Activated CD4-positive, alpha-beta T cell treated with anti-CD3 and anti-CD28 coated beads for 24 hours (primary cell): ENCODE measurements around the gene IQSEC1.

Source experiments
- DNase-seq, 2 donors: peaks; one replicate each; pipeline ENCODE4 v3.0.0-alpha.2; 2020; ENCODE audit warnings: low read depth in 2 of 2

IQSEC1 gene

GRCh38 chr3:13049400-13049799, 23.8 kb downstream of the IQSEC1 start:
- DNase-seq = no peak

DNA sequence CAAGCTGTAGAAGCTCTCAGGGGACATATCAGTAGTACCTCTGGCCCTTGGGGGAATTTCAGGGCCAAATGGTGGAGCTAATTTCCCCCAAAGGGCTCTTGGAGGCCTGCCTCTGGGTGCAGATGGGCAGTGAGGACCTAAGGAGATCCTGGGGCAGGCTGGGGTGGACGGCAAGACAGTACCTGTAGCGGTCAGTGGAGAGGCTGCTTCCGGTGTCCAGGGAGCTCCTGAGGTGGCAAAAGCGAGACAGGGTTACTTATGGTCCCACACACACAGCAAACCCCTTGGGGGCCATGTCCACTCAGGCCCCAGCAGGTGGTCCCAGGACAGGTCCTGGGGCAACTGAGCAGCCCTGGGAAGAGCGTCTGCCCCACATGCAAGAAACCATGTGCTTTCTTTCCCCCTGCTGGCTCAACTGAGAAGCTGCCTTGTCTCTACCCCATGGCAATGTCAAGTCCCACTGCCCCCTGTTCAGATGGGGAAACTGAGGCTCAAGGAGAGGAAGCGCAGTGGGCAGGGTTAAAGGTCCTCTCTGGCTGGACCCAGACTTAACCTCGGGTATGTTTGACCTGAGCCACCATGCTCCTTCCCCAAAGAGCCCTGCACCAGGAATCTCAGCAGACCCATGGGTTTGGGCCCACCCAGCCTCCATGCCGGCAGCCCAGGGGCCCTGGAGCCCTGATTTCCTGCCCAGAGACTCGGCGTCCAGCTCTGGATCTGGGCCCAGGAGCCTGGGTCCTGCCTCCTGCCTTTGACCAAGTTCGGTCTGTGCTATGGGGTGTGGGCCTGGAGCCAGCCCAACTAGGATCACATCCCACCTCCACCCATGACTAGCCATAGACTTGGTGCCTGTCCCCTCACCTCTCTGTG, 25.7 kb downstream of the IQSEC1 start:
- no peak for DNase-seq

- DNase-seq = no peak
Observed at GRCh38 chr3:13046569-13047274, 26.5 kb downstream of the IQSEC1 start.

- no peak for DNase-seq
Observed at GRCh38 chr3:13045904-13046568, 27.2 kb downstream of the IQSEC1 start.

- DNase-seq = no peak
Observed at GRCh38 chr3:13045241-13045903, 27.9 kb downstream of the IQSEC1 start.

DNA sequence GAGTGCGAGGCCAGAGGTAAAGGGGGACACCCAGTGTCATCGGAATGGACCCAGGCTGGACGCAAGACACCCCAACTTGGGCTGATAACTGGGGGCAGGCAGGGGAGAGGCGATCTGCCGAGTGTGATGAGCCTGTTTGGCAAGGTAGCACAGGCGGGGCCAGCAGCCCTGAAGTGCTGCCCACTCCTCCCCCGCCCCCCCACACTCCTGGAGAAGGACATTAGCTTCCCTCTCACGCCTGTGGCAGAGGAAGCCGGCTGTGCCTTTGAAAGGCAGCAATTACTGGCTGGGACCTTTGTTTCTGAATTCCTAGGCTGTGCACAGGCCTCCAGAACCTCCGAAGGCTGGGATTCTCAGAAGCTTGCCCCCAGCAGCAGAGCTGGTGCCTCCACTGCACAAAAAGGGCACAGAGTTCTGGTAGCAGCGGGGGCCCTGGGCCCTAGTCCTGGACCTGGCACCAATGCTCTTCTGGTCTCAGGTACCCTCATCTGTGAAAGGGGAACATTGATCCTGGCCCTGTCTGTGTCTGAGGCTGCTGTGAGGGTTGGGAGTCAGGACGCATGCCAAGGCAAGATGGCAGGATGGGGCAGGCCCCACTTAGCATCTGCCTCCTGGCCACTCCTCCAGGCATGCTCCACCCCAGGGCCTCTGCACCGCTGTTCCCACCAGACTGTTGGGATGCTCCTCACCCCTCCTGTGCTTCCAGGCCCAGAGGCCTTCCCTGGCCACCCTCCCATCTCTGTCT, 28.6 kb downstream of the IQSEC1 start:
- no peak for DNase-seq

GRCh38 chr3:13043656-13044055, 29.6 kb downstream of the IQSEC1 start:
- DNase-seq = no peak

DNA sequence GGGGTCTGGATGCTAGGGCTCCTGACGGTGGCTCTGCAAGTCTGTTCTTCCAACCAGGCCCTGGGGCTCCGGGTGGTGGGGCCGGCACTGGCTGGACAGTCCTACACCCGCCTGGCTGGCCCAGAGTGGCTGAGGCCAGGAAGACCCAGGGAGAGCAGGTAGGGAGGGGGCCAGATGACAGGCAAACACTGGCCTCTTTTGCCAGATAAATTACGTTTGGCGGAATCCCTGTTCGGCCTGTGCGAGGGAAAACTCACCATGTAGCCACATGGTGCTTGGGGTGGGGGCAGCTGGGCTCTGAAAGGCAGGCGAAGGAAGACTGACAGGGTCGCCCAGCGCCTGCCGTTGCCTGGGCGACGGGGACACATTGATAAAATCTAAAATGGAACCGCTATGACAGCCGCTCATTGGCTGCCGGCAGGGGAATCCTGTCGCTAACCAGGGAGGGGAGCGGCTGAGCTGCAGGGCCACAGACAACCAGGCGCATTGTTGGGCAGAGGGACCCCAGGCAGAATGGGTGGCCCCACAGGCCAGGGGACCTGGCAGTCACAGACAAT, 30.4 kb downstream of the IQSEC1 start:
- no peak for DNase-seq

- DNase-seq = no peak
Observed at GRCh38 chr3:13042127-13042701, 31.0 kb downstream of the IQSEC1 start.

DNA sequence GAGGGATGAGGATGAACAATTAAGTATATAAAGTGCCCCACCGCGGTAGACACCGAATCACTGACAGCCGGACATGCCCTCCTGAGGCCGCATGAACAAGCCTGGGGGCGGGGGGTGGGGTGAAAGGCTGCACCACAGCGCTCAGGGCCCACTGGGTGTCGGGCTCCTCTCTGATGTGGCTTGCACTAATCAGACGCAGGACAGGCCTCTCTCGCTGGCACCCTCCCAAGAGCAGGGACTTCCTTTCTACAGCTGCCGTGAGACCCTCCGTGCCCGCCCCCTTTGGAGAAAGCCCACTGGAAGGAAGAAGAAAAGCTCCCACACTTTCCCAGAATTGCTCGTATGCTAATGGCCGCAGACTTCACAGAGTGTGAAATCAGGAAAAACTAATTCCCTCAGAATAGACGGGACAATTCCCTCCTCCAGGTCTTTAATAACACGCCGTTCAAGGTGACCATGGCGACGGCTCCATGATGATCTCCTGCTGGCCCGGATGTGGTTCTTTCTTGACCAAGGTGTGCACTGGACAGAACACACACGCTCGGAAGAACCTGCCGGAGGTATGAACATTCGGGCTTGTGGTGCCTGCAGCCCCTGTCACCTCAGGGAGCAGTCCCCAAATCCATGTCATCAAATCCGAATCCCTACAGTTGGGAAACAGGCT, 32.0 kb downstream of the IQSEC1 start:
- DNase-seq = no peak

DNA sequence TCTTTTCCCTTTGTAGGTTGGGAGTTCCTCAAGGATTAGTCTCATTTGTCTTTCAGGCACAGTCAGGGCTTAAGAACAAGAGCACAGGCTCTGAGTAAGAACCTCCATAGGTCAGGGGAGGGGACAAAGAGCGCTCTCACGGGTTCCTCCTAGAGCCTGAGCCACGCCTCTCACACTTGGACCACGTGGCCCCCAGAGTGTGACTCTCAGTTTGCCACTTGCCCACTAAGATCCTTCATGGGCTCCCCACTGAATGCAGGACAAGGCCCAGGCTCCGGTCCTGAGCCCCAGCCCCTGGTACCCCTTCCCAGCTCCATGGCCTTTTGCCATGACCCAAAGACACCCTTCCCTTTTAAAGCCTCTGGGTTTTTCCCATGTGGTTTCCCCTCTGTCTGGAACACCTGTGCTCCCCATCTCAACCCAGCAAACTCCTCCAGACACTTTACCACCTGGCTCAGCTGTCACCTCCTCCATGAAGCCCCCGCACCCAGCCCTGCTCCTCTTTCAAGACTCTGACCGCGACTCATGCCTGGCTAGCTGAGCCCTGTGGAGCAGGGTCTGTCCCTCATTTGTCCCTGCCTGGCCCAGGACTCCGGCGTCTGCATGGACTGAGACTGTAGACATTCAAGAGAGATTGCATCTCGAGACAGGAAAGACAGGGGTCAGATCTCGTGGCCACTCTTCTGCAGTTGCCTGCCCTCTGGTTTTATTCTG, 32.7 kb downstream of the IQSEC1 start:
- peak in 1 of 2 donors; percentile 15 for DNase-seq

- no peak for DNase-seq
Observed at GRCh38 chr3:13039213-13039896, 33.9 kb downstream of the IQSEC1 start.

DNA sequence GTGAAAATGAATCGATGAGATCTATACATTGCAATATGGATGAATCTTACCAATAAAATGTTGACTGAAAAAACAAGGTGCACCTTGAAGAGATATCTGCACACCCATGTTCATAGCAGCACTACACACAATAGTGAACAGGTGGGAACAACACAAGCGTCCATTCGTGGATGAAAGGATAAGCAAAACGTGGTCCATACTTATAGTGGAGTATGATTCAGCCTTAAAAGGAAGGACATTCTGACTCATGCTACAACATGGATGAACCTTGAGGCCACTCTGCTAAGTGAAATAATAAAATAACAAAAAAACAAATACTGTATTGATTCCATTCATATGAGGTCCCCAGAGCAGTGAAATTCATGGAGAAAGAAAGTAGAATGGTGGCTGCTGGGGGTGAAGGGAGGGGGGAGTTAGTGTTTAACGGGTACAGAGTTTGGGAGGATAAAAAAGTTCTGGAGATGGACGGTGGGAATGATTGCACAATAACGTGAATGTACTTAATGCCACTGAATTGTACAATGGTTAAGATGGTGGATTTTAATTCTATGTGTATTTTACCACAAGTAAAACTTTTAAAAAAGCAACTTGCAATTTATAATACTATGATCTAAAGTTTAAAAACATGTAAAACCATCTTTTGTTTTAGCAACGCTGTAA, 35.6 kb downstream of the IQSEC1 start:
- no peak for DNase-seq

- DNase-seq = no peak
Observed at GRCh38 chr3:13034861-13035260, 38.4 kb downstream of the IQSEC1 start.

- DNase-seq = no peak
Observed at GRCh38 chr3:13034109-13034800, 39.0 kb downstream of the IQSEC1 start.

DNA sequence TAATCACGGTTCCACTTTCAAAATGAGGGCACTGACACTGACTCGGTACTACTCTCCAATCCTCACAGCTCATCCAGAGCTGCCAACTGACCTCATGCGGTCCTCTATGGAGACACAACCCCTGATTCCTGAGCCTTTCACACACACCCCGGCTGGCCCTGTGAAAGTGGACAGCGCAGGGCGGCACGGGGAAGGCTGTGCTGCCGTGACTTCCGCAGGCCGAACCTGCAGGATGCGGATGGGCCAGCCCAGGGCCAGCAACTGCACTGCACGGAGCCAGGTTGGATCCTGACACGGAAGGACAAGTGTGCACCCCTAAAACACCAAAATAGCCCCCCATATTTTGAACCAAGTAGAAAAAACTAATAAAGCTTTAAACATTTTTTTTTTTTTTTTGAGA, 41.0 kb downstream of the IQSEC1 start:
- DNase-seq = no peak

DNA sequence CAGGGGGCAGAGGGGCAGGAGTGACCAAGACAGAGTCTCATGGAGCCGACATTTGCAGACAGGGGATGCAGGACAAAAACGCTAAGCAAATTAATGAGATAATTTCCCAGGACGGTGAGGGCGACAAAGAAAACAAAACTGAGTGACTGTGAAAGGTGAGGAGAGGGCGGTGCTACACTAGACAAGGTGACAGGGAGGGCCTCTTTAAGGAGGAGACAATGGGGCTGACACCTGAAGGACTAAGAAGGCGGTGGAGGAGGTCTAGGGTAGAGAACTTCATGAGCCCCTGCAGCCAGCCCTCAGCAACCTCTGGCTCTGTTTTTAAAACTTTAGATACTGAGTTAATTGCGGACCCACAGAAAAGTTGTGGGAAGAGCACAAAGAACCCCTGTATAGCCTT, 41.6 kb downstream of the IQSEC1 start:
- DNase-seq = no peak

DNA sequence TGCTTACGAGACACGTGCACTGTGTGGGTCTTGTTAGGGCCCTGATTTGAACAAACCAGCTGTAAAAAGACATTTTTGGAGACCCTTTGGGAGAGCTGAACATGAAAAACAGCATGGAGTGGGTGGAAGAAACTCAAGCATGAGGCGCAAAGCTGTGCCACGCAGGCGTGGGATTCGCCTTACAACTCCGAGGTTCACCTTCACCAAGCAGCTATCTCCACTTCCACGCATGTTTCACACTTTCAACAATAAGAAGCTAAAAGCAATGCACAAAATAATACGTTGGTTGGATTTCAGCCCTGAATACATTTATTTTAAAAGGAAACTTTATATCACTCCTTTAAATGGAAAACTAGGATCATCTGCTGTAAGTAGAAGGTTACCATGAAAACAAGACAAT, 42.5 kb downstream of the IQSEC1 start:
- DNase-seq = no peak
